ENCODE data around the gene TBX10.
"Not testable (repeated sequence)": the region's sequence is repeated elsewhere in the genome, so short reads cannot be mapped to it uniquely, and the experiment has no call there.

- not testable (repeated sequence) for TF ChIP-seq CTCF, EP300, POLR2A (IDR thresholded peaks at IDR 0.05)
Measured at GRCh38 chr11:67597458-67597857, 42.1 kb downstream of the TBX10 start.
